GM21825 (cell line): ENCODE data around the gene IGSF6.
"Not testable (repeated sequence)": the region's sequence is repeated elsewhere in the genome, so short reads cannot be mapped to it uniquely, and the experiment has no call there.

Source experiments
- ATAC-seq: cut with Tn5 transposase; IDR thresholded peaks from one replicate; pipeline ENCODE4 v1.9.1; 2021; ENCODE audit warnings: mild to moderate bottlenecking, moderate library complexity; ENCODE audit not compliant: unreplicated experiment

IGSF6 gene

DNA sequence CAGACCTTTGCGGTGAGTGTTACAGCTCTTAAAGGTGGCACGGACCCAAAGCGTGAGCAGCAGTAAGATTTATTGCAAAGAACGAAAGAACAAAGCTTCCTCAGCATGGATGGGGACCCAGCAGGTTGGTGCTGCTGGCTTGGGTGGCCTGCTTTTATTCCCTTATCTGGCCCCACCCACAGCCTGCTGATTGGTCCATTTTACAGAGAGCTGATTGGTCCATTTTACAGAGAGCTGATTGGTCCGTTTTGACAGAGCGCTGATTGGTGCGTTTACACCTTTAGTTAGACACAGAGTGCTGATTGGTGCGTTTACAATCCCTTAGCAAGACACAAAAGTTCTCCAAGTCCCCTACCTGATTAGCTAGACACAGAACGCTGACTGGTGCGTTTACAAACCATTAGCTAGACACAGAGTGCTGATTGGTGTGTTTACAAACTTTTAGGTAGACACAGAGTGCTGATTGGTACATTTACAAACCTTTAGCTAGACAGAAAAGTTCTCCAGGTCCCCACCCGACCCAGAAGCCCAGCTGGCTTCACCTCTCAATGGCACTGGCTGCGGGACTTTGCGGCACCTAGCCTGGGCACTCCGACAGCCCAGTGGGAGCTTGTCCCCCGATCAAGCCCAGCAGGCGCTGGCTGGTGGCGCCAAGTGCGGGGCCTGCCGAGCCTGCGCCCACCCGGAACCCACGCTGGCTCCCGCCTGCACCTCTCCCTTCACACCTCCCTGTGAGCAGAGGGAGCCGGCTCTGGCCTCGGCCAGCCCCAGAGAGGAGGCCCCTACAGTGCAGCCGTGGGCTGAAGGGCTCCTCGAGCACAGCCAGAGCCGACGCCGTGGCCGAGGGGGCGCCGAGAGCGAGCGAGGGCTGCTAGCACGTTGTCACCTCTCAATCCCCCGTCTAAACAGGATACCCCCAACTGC lies 22.5 kb downstream of the IGSF6 start:
- ATAC-seq: not testable (repeated sequence)

DNA sequence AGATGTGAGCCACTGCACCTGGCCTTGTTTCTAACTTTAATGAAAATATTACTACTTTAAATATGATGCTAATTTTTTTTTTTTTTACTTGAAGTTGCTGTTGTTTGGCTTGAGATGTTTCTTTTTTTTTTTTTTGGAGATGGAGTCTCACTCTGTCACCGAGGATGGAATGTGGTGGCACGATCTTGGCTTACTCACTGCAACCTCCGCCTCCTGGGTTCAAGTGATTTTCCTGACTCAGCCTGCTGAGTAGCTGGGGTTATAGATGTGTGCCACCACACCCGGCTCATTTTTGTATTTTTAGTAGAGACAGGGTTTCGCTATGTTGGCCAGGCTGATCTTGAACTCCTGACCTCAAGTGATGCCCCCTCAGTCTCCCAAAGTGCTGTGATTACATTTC lies 23.6 kb downstream of the IGSF6 start:
- no peak for ATAC-seq

DNA sequence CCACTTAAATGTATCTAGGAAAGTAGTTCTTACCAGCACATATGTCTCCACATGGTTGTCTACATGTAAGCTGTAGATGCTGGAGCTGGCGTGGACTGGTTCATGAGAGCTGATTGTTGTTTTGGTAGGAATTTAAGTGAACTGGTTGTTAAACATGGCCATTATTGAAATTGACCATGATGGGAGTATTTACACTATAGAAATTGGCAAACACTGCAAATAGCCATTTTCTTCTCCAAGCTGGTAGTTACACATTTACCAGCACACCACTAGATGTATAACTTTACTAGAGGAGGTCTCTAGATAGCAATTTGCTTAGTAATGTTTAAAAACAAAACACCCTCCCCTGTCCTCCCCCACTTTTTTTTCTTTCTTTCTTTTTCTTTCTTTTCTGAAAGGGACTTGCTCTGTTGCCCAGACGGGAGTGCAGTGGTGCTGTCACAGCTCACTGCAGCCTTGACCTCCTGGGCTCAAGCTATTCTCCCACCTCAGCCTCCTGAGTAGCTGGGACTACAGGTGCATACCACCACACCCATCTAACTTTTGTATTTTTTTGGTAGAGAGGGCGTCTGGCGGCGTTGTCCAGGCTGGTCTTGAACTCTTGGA lies 24.2 kb downstream of the IGSF6 start:
- ATAC-seq: no peak

DNA sequence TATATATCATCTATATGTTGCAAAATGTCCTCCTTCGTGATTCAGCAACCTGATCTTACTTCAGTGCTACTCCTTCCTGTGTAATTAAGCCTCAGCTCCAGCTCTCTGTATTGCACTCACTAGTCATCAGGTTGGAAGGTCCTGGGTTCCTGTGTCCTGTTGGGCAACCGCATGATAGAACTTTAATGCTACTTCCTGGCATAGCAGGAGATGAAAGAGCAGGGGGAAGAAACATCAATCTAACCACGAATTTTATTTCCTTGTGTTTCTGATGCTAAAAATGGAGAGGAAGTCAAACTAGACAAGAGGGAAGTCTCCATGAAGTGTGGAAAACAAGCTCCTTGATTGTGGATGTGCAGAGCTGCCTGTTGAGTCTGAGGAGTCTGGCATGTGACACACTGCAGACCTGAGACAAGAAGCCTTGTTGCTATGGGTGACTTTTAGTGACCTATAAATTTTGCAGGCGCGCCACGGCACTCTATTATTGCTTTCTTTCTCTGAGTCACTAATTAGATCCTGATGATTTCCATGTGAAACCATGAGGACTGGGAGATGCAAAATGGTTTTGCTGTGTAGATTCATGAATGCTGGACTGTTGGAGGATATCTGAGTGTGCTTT lies 25.6 kb downstream of the IGSF6 start:
- no peak for ATAC-seq

DNA sequence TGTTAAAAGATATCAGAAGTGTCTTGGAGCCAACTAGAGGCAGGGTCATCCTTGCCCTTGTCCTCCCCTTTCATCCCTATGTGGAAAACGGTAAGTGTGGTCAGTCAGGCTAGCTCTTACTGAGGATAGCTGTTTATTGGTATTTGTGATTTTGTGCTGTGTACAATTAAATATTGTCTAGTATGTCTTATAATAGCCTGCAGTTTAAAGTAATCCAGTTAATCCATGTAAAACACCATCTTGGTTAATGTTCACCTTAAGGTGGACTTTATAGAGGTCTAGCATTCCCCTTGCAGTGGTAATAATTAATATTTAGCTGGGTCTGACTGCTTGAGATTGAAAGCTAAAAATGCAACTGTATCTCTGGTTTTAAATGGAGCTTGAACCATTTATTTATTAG lies 27.4 kb downstream of the IGSF6 start:
- no peak for ATAC-seq

DNA sequence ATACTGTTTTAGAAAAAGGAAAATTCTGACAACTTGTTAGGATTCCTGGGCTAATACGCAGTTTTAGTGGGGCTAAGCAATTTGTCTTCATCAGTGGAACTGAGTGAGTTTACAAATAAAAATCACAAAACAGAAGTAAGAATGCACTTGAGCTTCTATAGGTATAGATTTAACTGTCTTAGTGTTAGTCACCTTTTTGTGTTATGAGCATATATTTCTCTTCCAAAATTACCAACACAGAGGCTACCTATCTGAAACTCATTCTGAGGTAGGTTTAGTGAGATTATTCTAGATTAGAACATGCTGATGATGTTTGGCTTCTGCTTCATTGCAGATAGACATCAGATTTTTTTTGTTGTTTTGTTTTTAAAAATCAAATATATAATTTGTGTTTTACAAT lies 29.9 kb downstream of the IGSF6 start:
- ATAC-seq: no peak

DNA sequence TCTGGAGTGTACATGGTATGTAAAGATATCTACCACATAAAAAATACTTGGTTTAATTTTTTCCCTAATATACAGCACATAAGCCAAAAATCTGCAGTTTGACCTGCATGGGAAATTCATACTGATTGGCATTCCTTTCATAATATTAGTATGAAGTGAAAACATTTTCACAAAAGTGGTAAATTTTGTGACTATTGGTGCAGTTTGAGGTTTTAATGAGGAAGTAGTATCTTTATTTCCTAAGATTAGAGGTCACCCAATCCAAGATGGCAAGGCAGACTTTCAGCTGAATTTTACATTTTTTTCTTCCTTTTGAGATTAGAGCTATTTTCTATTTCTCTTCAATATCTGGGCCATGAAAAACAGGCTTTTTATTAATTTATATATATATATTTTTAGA lies 31.8 kb downstream of the IGSF6 start:
- no peak for ATAC-seq

DNA sequence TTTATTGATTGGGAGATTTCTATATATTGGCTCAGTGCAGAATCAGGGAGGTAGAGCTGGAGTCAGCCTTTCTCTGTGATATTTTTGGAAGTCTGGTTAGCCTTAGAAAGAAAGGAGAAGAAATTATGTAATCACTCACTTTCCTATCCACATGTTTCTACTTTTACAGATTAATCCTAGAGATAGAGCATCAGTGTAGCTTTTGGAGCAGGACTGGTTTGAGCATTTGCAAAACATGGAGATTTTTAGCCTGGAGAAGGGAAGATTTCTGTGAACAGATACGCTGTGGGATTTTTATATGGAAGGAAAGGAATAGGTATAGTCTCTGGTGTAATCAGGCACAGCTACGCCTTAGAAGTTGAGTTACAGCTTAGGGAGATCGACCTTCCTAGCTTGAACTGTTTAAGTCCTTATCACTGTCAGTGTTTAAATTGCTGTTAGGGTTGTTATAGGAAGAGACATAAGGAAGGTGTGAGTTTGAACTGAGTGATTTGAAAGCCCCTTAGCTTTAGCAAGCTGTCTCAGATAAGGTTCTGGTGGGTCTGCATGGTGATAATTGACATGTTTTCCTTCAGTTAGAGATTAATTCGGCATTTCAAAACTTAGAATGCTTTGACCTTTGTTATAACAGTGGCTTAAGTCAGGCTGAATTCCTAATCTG lies 32.5 kb downstream of the IGSF6 start:
- ATAC-seq: no peak

DNA sequence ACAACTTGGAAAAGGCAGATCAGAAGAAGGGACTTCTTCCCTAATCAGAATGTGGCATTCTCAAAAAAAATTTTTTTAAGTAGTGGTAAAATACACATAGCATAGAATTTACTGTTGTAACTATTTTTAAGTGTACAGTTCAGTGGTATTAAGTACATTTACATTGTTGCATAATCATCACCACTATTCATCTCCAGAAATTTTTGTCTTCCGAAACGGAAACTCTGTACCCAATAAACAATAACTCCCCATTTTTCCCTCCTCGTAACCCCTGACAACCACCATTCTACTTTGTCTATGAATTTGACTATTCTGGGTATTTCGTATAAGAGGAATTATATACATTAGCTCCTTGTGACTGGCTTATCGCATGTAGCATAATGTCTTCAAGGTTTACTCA lies 34.1 kb downstream of the IGSF6 start:
- ATAC-seq: no peak

DNA sequence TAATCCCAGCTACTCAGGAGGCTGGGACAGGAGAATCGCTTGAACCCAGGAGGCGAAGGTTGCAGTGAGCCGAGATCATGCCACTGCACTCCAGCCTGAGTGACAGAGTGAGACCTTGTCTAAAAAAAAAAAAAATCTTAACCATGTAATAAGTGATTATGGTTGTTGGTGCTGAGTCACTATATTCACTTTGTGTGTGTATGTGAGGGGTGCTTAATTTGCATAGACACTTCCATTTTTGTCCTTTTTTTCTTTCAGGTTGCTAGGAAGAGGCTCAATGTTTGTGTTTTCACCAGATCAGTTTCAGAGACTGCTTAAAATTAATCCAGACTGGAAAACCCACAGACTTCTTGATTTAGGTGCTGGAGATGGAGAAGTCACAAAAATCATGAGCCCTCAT lies 34.8 kb downstream of the IGSF6 start:
- no peak for ATAC-seq

DNA sequence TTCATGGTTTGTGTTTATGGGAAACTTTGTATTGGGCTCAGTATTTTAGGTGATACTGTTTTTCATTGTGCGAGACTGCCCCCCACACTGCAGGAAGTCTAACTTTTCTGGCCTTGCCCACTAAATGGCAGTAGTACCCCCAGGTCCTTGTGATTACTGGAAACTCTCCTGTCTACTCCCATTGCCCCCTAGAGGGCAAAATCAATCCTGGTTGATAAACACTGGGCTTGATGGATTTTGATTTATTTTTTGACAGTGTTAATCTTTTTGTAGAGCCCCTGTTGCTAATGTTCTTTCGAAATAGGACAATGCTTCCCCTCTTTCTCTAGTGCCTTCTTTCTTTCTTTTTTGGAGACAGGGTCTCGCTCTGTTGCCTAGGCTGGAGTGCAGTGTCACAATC lies 37.5 kb downstream of the IGSF6 start:
- no peak for ATAC-seq

DNA sequence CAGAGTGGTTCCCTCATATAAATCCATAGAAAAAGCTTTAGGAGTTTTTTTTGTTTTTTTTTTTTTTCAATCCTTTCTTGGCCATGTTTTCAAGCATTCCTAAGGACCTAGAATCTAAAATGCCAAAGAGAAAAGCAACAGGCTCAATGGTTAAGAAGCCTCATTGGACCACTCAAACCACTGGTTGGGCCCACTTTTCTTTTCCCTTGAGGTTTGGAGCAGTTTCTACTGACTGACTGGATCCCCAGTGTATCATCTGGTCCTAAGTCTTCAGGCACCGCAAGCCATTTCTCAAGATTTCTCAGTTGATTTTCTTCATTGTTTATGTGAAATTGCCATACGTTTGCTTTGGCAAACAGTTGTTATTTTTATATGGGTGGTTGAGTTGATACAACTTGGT lies 38.6 kb downstream of the IGSF6 start:
- ATAC-seq: no peak

DNA sequence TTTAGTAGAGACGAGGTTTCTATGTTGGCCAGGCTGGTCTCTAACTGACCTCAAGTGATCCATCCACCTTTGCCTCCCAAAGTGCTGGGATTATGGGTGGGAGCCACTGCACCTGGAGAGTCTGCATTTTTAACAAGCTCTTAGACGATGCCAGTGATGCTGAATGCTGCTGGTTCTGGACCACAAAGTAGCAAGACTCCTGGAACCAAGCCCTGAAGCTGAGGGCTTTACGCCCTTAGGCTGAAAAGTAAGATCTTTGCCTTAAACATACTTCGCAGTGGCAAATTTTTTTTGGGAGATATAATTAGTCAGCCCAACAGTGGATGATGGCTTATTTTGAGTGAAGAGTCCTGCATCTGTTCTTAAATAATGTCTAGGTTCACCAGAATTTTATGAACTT lies 39.0 kb downstream of the IGSF6 start:
- ATAC-seq: no peak

DNA sequence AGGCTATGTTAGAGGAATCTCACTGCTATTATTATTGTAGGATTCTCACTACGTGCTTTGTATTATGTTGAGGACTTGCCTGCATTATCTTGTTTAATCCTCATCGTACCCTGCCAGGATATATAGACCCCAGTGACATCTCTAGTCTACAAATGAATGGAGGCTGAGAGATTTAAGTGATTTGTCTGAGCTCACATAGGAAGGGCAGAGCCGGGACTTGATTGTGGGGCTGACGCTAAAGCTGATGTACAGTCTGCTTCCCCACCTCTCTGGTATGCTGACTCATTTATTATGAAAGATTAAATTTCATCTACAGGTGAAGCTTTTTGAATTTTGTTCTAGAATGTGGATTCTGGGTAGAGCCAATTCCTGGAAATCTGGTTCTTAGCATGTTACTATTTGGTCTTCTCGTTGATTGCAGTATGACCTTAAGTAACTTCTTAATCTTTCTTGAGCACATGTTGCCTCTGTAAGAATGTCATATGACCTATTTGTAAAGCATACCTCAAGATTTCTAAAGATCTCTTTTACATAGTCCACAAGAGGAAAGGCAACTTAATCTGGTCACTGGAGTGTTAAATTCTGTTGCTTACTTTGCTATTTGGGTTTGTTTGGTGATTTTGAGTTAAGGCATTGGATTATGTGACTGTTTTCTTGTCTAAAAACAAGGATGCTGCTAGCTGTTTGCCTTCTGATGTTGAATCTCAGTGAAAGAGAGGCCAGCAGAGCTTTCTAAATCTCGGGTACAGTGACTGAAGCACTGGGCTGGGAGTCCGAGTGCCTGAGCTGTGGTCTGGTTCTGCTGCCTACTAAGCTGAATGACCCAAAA lies 40.6 kb downstream of the IGSF6 start:
- ATAC-seq: no peak

DNA sequence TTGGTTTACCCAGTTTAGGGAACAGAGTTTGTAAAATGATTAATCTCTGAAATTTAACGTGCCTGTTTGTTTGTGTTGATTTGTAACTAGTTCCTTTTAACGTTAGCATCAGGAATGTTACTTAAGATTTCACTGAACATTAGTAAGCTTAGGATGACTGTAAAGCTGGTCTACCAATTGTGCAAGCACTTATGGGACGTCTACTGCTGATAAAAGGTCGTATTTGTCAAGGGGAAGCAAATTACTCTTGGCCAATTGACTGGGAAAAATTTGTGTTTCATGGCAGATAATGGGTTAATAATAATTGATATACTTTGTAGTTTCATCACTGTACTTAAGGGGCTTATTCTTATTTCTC lies 41.2 kb downstream of the IGSF6 start:
- ATAC-seq: no peak

DNA sequence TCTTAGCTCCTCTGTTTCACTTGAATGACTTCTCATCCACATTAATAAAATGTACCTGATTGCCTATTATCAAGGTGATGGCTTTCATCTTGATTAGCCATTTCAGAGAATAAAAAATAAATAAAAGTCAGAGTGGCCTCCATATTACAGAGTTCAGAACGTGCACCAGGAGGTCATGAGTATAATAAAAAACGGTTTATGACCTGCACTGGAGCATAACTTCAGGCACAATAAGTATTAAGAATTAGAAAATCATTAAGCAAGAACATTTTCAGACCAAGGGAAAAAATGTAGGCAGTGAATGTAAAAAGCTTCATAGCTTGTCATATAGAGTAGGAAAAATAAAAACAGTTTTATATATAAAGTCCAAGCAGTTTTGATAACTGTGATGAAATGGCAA lies 41.6 kb downstream of the IGSF6 start:
- no peak for ATAC-seq

DNA sequence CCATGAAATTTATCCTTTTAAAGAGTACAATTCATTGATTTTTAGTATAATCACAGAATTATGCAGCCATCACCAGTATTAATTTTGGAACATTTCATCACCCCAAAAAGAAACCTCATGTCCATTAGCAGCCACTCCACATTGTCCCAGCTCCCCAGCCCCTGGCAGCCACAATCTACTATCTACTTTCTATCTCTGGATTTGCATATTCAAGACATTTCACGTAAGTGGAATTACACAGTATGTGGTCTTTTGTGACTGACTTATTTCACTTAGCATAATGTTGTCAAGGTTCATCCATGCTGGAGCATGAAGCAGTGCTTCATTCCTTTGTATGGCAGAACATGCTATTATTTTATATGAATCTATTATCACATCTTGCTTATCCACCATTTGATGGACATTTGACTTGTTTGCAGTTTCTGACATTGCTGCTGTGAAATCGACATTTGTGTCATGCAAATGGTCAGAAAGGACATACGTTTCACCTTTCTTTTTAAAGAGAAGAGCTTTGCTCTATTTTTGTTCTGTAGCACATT lies 42.3 kb downstream of the IGSF6 start:
- ATAC-seq: no peak

DNA sequence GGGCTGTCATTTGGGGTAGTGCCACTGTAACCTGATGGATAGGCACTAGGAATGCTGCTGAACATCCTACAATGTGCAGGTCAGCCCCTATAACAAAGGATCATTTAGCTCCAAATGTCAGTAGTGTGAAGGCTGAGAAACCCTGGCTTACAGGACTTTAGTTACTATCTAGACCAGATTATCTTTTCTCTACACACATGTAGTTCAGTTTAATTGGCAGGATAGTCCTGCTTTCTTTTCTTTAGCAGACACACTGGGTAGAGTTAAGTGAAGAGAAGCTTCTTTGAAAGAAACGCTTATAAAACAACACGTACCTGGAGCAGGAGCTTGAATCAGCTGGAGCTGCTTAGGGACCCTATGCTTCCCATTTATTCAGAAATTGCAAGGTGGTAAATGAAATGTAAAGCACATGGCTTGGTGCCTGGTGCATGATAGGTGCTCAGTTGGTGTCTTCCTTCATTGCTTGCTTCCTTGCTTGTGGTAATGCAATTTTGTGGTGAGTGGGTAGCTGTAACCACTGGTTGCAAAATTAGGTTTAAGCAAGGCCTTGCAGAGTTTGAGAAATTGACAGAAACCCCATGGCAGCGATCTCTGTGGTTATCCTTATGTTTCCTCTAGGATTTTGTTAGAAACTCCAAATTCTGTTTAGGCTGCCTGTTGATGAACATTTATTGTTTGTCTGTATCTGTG lies 43.6 kb downstream of the IGSF6 start:
- no peak for ATAC-seq

DNA sequence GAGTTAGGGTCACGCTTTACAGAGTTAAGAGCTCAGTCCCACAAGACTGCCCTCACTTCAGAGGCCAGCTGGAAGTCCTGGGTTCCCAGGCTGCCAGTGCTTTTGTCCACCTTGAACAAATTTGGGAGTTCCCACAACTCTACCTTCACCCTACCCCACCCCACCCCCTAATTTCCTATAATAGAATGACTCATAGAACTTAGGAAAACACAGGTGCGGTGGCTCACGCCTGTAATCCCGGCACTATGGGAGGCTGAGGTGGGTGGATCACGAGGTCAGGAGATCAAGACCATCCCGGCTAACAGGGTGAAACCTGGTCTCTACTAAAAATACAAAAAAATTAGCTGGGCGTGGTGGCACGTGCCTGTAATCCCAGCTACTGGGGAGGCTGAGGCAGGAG lies 46.6 kb downstream of the IGSF6 start:
- not testable (repeated sequence) for ATAC-seq

DNA sequence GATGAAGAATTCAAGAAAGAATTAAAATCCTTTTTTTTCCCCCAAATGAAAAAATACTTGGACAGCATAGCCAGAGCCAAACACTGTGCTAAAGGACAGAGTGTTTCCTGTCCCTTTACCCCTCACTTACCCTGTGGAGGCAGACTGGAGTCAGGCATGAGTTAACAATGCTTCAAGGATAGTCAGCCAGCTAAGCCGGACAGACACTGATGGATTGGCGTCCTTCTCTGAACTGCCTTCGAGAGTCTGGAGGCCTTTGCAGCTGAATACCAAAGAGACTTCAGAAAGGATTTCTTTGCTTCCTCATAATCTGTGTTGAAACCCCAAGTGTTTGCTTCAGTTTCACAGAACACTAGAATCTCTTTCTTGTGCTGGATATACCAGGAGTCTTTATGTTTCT lies 48.5 kb downstream of the IGSF6 start:
- ATAC-seq: no peak
